ENCODE measurements around the gene RNASE1. TPM values are rescaled to one million over a fixed set of nuclear protein-coding genes. Genes with fewer than 3 reads are reported as not detected.

Gene RNASE1
- polyA plus RNA-seq, 1 donor (not counting 4 experiments of a cell fraction or from before 2014, with no cell fraction given): 0.09 TPM

- Histone ChIP-seq H3K27me3 (ENCODE audit: control insufficient read depth, extremely low read depth, insufficient read depth, low read length) (no peaks in the 10 kb centered on the region), H3K4me1 (ENCODE audit: control insufficient read depth, extremely low read depth, insufficient read depth, low read length) (no peaks in the 10 kb centered on the region), H3K9me1 (ENCODE audit: control insufficient read depth, extremely low read depth, insufficient read depth, low read length) (no peaks in the 10 kb centered on the region), H3K9me3 (ENCODE audit: control insufficient read depth, low read depth, low read length) (no peaks in the 10 kb centered on the region), H4K20me1 (ENCODE audit: control insufficient read depth, extremely low read depth, insufficient read depth, low read length) (no peaks in the 10 kb centered on the region), H2AFZ (ENCODE audit: control insufficient read depth, low read length) (no peak overlapping the region), H3K36me3 (ENCODE audit: control insufficient read depth in 2 of 2, extremely low read depth in 1 of 2, insufficient read depth in 2 of 2, low read length in 2 of 2) (no peaks in the 10 kb centered on the region), H3K4me3 (ENCODE audit: control insufficient read depth in 2 of 3, extremely low read depth in 1 of 3, insufficient read depth in 2 of 3, low read depth in 1 of 3, low read length in 3 of 3) (no peak overlapping the region), H3K4me2 (ENCODE audit: control insufficient read depth, extremely low read depth, insufficient read depth, low read depth, low read length) (no peak overlapping the region), H3K79me2 (ENCODE audit: control insufficient read depth, insufficient read depth, low read length) (no peaks in the 10 kb centered on the region), H3K9ac (ENCODE audit: control insufficient read depth, extremely low read depth, insufficient read depth, low read length) (no peak overlapping the region), H3K27ac (ENCODE audit: control insufficient read depth, insufficient read depth, low read length) (no peak overlapping the region)
- FAIRE-seq (no peak), DNase-seq (ENCODE audit: low read depth, low spot score) (no peak)
- TF ChIP-seq CTCF (optimal IDR thresholded peaks at IDR 0.05 in 1 of 3, IDR thresholded peaks at IDR 0.05 in 1 of 3, conservative IDR thresholded peaks at IDR 0.05 in 1 of 3; ENCODE audit: extremely low read depth in 1 of 3, insufficient read depth in 2 of 3, low read length in 3 of 3) (no peak), EZH2 (IDR thresholded peaks at IDR 0.05; ENCODE audit: low read length) (no peak)
- dilution Hi-C loops (cut with MboI; ENCODE audit: extremely low pct_ligation_motif_present, low sequenced_read_pairs): no loop called here
These were observed 918 bp downstream of the RNASE1 start for GRCh38 chr14:20801726-20802125.

- Histone ChIP-seq H3K4me2 (ENCODE audit: control insufficient read depth, extremely low read depth, insufficient read depth, low read depth, low read length) (no peak overlapping the region), H3K4me3 (ENCODE audit: control insufficient read depth in 2 of 3, extremely low read depth in 1 of 3, insufficient read depth in 2 of 3, low read depth in 1 of 3, low read length in 3 of 3) (no peak overlapping the region), H3K36me3 (ENCODE audit: control insufficient read depth in 2 of 2, extremely low read depth in 1 of 2, insufficient read depth in 2 of 2, low read length in 2 of 2) (no peaks in the 10 kb centered on the region), H4K20me1 (ENCODE audit: control insufficient read depth, extremely low read depth, insufficient read depth, low read length) (no peaks in the 10 kb centered on the region), H3K9me3 (ENCODE audit: control insufficient read depth, low read depth, low read length) (no peaks in the 10 kb centered on the region), H3K9ac (ENCODE audit: control insufficient read depth, extremely low read depth, insufficient read depth, low read length) (no peak overlapping the region), H2AFZ (ENCODE audit: control insufficient read depth, low read length) (no peak overlapping the region), H3K79me2 (ENCODE audit: control insufficient read depth, insufficient read depth, low read length) (no peaks in the 10 kb centered on the region), H3K9me1 (ENCODE audit: control insufficient read depth, extremely low read depth, insufficient read depth, low read length) (no peaks in the 10 kb centered on the region), H3K4me1 (ENCODE audit: control insufficient read depth, extremely low read depth, insufficient read depth, low read length) (no peaks in the 10 kb centered on the region), H3K27ac (ENCODE audit: control insufficient read depth, insufficient read depth, low read length) (no peak overlapping the region), H3K27me3 (ENCODE audit: control insufficient read depth, extremely low read depth, insufficient read depth, low read length) (no peaks in the 10 kb centered on the region)
- dilution Hi-C loops (cut with MboI; ENCODE audit: extremely low pct_ligation_motif_present, low sequenced_read_pairs): no loop called here
- FAIRE-seq: no peak
- TF ChIP-seq EZH2 (IDR thresholded peaks at IDR 0.05; ENCODE audit: low read length) (no peak), CTCF (optimal IDR thresholded peaks at IDR 0.05 in 1 of 3, IDR thresholded peaks at IDR 0.05 in 1 of 3, conservative IDR thresholded peaks at IDR 0.05 in 1 of 3; ENCODE audit: extremely low read depth in 1 of 3, insufficient read depth in 2 of 3, low read length in 3 of 3) (no peak)
- DNase-seq (ENCODE audit: low read depth, low spot score): no peak
These were observed 2.6 kb downstream of the RNASE1 start for GRCh38 chr14:20799892-20800544.
